OCI-LY7 (cell line): ENCODE results near the gene APPBP2.

Experiments used
- CTCF ChIP-seq: fragments of 200-600 bp; sonication (generic); conservative IDR thresholded peaks from 2 replicates; pipeline ENCODE4 v1.5.1; 2014; ENCODE audit warnings: mild to moderate bottlenecking, antibody characterized with exemption, low read length, moderate library complexity, mixed read lengths
- EZH2phosphoT487 ChIP-seq: fragments of 200-600 bp; sonication (generic); IDR thresholded peaks from 2 replicates; pipeline ENCODE4 v1.6.1; 2018; ENCODE audit warnings: low read depth, borderline replicate concordance, mild to moderate bottlenecking, mixed run types, antibody characterized with exemption, low read length, moderate library complexity, mixed read lengths

GRCh38 chr17:60542071-60542470 lies 16.0 kb upstream of the APPBP2 start:
- TF ChIP-seq CTCF: no peak
- TF ChIP-seq EZH2phosphoT487: no peak
